HUES6 (cell line): Measurements from ENCODE around the gene CENPX.

Experiments
- H3K27ac ChIP-seq: 2 replicates; pipeline ENCODE4 v1.7.0; 2013; ENCODE audit warnings: low read depth, mild to moderate bottlenecking, low read length, inconsistent platforms
- H3K27me3 ChIP-seq: 2 replicates; pipeline ENCODE4 v1.6.1; 2013; ENCODE audit warnings: low read length; ENCODE audit not compliant: control insufficient read depth, insufficient read depth
- H3K36me3 ChIP-seq: 2 replicates; pipeline ENCODE4 v1.6.1; 2013; ENCODE audit warnings: low read length; ENCODE audit not compliant: control insufficient read depth, insufficient read depth
- H3K4me1 ChIP-seq: 2 replicates; pipeline ENCODE4 v1.6.1; 2013; ENCODE audit warnings: low read length; ENCODE audit not compliant: control insufficient read depth, insufficient read depth
- H3K4me3 ChIP-seq: 2 replicates; pipeline ENCODE4 v1.5.1; 2013; ENCODE audit warnings: low read depth, low read length
- H3K9ac ChIP-seq: one replicate; pipeline ENCODE4 v1.6.1; 2013; ENCODE audit warnings: mild to moderate bottlenecking, low read length
- H3K9me3 ChIP-seq: 2 replicates; pipeline ENCODE4 v1.6.1; 2013; ENCODE audit warnings: low read depth, low read length; ENCODE audit not compliant: control insufficient read depth, insufficient read depth

Gene CENPX

GRCh38 chr17:82029990-82030469, 7.4 kb upstream of the CENPX start:
- H3K9ac ChIP-seq: no peak overlapping the region
- H3K36me3 ChIP-seq: peaks cover 29% of the 10 kb centered on the region

GRCh38 chr17:82029391-82029790, 6.7 kb upstream of the CENPX start:
- Histone ChIP-seq H3K4me1 (peaks cover 13% of the 10 kb centered on the region), H3K27ac (no peak overlapping the region), H3K4me3 (no peak overlapping the region), H3K9ac (no peak overlapping the region), H3K27me3 (no peaks in the 10 kb centered on the region), H3K36me3 (peaks cover 28% of the 10 kb centered on the region), H3K9me3 (no peaks in the 10 kb centered on the region)

More at GRCh38 chr17:82029990-82030469, 7.4 kb upstream of the CENPX start:
- 0 out of 2 replicates have a peak overlapping the region, but pooled peaks have one; percentile 80 for H3K4me3 ChIP-seq
- peaks cover 15% of the 10 kb centered on the region for H3K4me1 ChIP-seq
- no peak overlapping the region for H3K27ac ChIP-seq
- H3K9me3 ChIP-seq: no peaks in the 10 kb centered on the region
- no peaks in the 10 kb centered on the region for H3K27me3 ChIP-seq

GRCh38 chr17:82028966-82029365, 6.3 kb upstream of the CENPX start:
- Histone ChIP-seq H3K36me3 (peaks cover 28% of the 10 kb centered on the region), H3K27me3 (no peaks in the 10 kb centered on the region), H3K9me3 (no peaks in the 10 kb centered on the region), H3K27ac (no peak overlapping the region), H3K4me3 (no peak overlapping the region), H3K4me1 (peaks cover 13% of the 10 kb centered on the region), H3K9ac (no peak overlapping the region)

GRCh38 chr17:82028246-82028645, 5.6 kb upstream of the CENPX start:
- H3K27ac ChIP-seq: no peak overlapping the region
- H3K36me3 ChIP-seq: peaks cover 28% of the 10 kb centered on the region
- H3K27me3 ChIP-seq: no peaks in the 10 kb centered on the region
- no peak overlapping the region for H3K9ac ChIP-seq
- peaks cover 16% of the 10 kb centered on the region for H3K4me1 ChIP-seq
- no peaks in the 10 kb centered on the region for H3K9me3 ChIP-seq
- H3K4me3 ChIP-seq: no peak overlapping the region

GRCh38 chr17:82025401-82026107, 2.9 kb upstream of the CENPX start:
- Histone ChIP-seq H3K36me3 (peaks cover 28% of the 10 kb centered on the region), H3K9ac (no peak overlapping the region), H3K9me3 (no peaks in the 10 kb centered on the region), H3K4me3 (no peak overlapping the region), H3K4me1 (peaks cover 16% of the 10 kb centered on the region), H3K27me3 (no peaks in the 10 kb centered on the region), H3K27ac (no peak overlapping the region)

GRCh38 chr17:82024859-82025258, 2.2 kb upstream of the CENPX start:
- H3K9me3 ChIP-seq: no peaks in the 10 kb centered on the region
- peaks cover 28% of the 10 kb centered on the region for H3K36me3 ChIP-seq
- no peak overlapping the region for H3K4me3 ChIP-seq
- H3K9ac ChIP-seq: no peak overlapping the region
- H3K27ac ChIP-seq: no peak overlapping the region
- H3K4me1 ChIP-seq: peaks cover 19% of the 10 kb centered on the region
- no peaks in the 10 kb centered on the region for H3K27me3 ChIP-seq

GRCh38 chr17:82023447-82024241, 966 bp upstream of the CENPX start:
- Histone ChIP-seq H3K9ac (peak overlapping the region; percentile 72), H3K36me3 (peaks cover 24% of the 10 kb centered on the region), H3K9me3 (no peaks in the 10 kb centered on the region), H3K4me1 (peaks cover 19% of the 10 kb centered on the region), H3K27ac (no peak overlapping the region), H3K27me3 (no peaks in the 10 kb centered on the region), H3K4me3 (peak overlapping the region; percentile 94)

- Histone ChIP-seq H3K4me3 (peak within 1 kb of the TSS; percentile 98), H3K9me3 (no peaks in the 10 kb centered on the region), H3K27ac (peak within 1 kb of the TSS; percentile 78; the same call in 1 of the 2 replicates), H3K4me1 (peaks cover 19% of the 10 kb centered on the region), H3K36me3 (peaks cover 24% of the 10 kb centered on the region), H3K9ac (peak within 1 kb of the TSS; percentile 89), H3K27me3 (no peaks in the 10 kb centered on the region)
Observed at GRCh38 chr17:82022981-82023446, 336 bp upstream of the CENPX start, which contains the start of gene LRRC45. LRRC45 (plus strand) TSS chr17:82023305; CDS start chr17:82023644, 339 bp downstream.

- Histone ChIP-seq H3K9me3 (no peaks in the 10 kb centered on the region), H3K27ac (peak overlapping the region; percentile 78; the same call in 1 of the 2 replicates), H3K9ac (peak overlapping the region; percentile 89), H3K4me1 (peaks cover 19% of the 10 kb centered on the region), H3K4me3 (peak overlapping the region; percentile 98), H3K36me3 (peaks cover 20% of the 10 kb centered on the region), H3K27me3 (no peaks in the 10 kb centered on the region)
Observed at GRCh38 chr17:82021900-82022309, 773 bp downstream of the CENPX start.

GRCh38 chr17:82021107-82021899, 1.4 kb downstream of the CENPX start:
- Histone ChIP-seq H3K36me3 (peaks cover 18% of the 10 kb centered on the region; the same call in 1 of the 2 replicates), H3K9ac (peak overlapping the region; percentile 89), H3K4me3 (peak overlapping the region; percentile 98), H3K9me3 (no peaks in the 10 kb centered on the region), H3K4me1 (peaks cover 19% of the 10 kb centered on the region), H3K27ac (no peak overlapping the region), H3K27me3 (no peaks in the 10 kb centered on the region)
